HG03135 (cell line): ENCODE measurements around the gene NBDY.
"Not testable (repeated sequence)": the region's sequence is repeated elsewhere in the genome, so short reads cannot be mapped to it uniquely, and the experiment has no call there.

Experiments used
- ATAC-seq: cut with Tn5 transposase; IDR thresholded peaks from one replicate; pipeline ENCODE4 v1.9.1; 2021; ENCODE audit warnings: mild to moderate bottlenecking, moderate library complexity; ENCODE audit not compliant: unreplicated experiment

Gene NBDY, protein sequence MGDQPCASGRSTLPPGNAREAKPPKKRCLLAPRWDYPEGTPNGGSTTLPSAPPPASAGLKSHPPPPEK

GRCh38 chrX:56729152-56729850 is at the start of gene NBDY:
NBDY (plus strand) TSS chrX:56729243; CDS start chrX:56729354, 111 bp downstream.
- ATAC-seq: peak; percentile 63

DNA sequence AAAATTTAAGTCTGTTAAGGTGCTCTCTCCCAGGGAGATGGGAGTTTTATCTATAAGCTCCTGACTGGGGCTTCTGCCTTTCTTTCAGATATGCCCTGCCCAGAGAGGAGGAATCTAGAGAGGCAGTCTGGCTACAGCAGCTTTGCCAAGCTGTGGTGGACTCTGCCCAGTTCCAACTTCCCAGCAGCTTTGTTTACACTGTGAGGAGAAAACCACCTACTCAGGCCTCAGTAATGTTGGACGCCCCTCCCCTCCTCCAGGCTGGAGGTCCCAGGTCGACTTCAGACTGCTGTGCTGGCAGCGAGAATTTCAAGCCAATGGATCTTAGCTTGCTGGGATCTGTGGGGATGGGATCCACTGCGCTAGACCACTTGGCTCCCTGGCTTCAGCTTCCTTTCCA is 24.5 kb upstream of the NBDY start:
- ATAC-seq: not testable (repeated sequence)

DNA sequence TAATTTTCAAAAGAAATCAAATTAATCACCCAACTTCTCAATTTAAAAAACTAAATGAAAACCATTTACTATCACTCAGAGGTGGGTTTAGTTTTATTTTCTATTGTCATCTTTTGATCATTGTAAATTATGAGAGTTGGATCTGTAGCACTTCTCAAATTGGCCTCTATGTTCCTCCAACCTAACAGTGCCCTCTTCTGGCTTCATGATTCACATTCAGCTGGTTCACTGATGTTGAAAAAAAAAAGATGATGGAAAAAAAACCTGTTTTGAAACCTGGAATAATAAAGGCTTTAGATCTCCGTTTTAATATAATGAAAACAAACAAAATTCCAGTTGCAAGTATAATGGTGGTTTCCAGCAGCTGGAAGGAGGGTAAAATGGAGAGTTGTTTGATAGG is 2.4 kb upstream of the NBDY start:
- no peak for ATAC-seq

DNA sequence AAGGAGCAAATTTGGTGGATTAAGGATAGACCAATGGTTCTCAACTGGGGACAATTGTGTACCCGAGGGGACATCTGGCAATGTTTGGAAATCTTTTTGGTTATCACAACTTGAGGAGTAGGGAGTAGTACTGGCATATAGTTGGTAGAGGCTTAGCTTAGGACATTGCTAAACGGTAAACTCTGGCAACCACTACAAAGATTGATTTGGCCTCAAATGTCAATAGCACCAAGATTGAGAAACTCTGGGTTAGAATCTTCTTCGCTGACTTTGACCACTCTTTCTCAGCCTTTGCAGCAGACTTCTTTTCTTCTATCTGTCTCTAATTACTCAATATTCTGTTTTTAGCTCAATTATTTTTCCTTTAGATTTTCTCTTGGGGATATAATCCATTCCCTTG is 1.5 kb upstream of the NBDY start:
- ATAC-seq: no peak

DNA sequence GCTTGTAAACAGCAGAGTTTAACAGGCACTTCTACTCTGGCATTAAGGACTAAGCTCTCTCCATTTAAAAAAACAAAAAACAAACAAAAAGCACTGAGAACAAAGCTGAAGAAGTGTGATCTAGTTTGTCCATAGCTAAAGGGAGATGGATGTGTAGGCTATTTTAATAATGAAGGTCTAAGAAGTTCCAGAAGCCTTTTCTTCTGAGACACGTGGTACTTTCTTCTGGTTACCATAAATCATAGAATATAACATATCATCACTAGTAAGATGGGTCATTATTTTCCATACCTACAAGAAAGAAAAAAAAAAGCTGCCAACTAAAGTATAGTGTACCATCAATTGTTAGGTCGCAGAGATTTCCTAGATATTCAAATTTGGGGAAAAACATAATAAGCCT is 722 bp upstream of the NBDY start:
- ATAC-seq: no peak

GRCh38 chrX:56728752-56729151 is 291 bp upstream of the NBDY start:
- ATAC-seq: peak; percentile 57

- no peak for ATAC-seq
Measured at GRCh38 chrX:56733459-56734046, 4.5 kb downstream of the NBDY start.

DNA sequence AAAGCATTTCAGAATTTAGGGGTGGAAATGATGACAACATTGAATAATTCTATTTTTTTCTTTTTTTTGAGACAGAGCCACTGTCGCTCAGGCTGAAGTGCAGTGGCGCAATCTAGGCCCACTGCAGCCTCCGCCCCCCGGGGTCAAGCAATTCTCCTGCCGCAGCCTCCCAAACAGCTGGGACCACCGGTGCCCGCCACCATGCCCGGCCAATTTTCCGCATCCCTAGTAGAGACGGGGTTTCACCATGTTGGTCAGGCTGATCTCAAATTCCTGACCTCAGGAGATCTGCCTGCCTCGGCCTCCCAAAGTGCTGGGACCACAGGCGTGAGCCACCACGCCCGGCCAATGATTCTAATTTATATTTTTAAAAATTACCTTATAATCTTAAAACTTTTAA is 7.2 kb downstream of the NBDY start:
- ATAC-seq: no peak

DNA sequence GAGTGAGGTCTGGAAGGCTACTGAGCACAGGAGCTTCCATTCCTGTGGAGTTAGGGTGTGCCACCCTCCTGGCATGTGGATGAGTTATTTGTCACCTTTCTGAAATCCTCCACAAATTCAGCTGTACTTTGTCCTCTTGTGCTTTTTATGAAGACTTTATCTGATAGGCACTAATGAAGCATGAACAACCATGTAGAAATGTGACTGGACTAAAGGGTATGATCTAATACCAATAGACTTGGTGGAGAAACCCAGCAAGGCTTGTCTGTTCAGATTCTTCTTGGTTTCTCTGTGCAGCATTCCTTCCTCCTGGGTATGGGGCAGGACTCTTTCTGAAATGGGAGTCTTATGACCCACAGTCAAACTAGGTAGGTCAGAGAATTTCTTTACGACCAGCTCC is 9.6 kb downstream of the NBDY start:
- ATAC-seq: no peak

GRCh38 chrX:56744996-56745395 is 16.0 kb downstream of the NBDY start:
- ATAC-seq: no peak

GRCh38 chrX:56746996-56747395 is 18.0 kb downstream of the NBDY start:
- no peak for ATAC-seq

GRCh38 chrX:56751071-56751470 is 22.0 kb downstream of the NBDY start:
- ATAC-seq: no peak

DNA sequence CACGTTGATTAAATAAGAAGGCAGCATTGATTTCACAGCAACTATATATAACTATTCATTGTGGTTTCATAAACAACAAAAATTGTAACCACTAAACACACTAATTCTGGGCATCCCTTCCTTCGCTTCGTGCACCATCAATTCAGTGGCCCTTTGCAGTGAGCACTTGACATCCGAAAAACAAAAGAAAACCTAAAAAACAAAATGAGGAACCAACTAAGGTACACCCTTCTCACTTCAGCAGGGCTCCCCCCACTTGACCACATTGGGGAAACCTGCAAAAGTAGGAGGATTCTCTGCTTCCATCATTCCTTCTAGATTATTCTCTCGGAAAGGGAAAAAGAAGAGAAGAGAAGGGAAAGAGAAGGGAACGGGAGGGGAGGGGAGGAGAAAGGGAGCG is 28.3 kb downstream of the NBDY start:
- ATAC-seq: no peak

DNA sequence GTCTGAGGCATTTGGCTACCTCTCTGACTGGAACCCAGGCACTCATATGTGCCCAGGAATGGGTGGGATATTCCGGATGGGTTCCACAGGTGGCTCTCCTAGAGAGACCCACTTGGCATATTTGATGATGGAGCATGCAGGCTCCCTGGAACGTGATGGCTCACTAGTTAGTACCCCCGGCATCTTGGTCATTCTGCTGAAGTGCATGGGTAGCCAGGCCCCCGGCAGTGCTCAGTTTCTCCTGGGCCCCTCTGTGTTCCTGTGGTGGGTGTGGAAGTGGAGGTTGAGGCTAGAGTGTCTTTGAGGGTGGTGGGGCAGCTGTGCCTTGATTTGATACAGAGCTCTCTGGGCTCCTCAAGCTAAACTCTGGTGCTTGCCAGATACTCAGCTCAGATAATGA is 29.4 kb downstream of the NBDY start:
- no peak for ATAC-seq

DNA sequence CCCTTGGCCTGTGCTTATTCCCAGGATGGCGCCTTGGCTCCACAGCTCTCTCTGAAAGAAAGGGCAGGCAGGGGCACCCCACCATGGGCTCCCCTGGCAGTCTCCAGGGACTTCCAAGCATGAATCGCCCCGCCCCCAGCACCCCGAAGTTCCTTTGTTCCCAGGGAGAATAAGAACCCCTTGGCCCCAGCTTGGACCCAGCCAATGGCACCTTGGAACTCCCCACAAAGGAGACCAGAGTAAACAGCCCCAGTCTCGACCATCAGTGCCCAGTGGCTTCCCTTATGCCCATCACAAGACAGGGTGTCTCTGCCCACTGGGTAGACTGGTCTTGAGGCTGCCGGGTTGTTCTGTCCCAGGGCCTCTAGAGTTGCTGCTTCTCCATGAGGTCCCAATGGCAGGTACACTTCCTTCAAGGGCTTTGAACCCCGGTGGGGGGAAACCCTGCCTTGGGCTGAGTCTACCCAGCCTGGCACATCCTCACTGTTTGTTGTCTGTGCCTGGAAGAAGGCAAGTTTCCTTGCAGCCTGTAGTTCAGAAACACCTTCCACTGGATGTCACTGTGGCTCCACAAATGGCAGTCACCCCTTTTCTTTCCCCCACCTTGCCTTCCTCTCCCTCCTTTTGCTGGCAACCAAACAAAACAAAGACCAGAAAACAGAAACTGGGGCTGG is 30.8 kb downstream of the NBDY start:
- no peak for ATAC-seq

GRCh38 chrX:56760410-56761124 is 31.5 kb downstream of the NBDY start:
- ATAC-seq: not testable (repeated sequence)

DNA sequence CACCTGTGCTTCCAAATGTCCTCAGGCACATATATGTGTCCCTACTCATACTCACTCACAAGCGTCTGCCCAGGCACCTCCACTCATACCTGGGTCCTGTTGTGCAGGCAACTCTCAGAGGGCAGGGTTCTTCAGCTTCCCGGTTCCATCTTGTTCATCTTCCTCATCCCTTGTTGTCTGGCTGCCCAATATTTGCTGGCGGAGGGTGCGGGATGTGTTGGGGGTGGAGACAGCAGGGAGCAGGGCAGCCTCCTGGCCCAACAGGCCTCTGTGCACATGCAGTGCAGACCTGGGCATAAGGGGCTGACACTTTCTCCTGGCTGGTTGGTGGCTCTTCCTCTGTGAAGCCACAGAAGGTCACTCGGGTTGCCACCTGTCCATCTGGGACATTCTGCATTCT is 32.1 kb downstream of the NBDY start:
- no peak for ATAC-seq

DNA sequence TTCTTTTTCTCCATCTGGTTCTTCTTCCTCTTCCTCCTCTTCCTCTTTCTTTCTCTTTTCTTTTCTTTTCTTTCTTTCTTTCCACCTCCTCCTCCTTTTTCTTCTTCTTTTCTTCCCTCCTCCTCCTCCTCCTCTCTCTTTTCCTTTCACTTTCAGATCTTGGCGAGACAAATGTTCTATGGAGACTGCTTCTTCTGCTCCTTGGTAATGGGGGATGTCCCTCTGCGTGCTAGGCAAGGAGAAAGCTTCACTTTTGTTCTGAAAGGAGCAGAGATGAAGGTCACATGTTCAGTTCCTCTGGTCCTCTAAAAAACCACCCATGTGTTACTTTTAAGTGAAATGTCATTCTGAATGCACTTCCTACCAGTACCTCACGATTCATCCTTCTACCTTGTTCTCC is 33.2 kb downstream of the NBDY start:
- no peak for ATAC-seq

- ATAC-seq: no peak
Measured at GRCh38 chrX:56762707-56763555, 33.9 kb downstream of the NBDY start.

DNA sequence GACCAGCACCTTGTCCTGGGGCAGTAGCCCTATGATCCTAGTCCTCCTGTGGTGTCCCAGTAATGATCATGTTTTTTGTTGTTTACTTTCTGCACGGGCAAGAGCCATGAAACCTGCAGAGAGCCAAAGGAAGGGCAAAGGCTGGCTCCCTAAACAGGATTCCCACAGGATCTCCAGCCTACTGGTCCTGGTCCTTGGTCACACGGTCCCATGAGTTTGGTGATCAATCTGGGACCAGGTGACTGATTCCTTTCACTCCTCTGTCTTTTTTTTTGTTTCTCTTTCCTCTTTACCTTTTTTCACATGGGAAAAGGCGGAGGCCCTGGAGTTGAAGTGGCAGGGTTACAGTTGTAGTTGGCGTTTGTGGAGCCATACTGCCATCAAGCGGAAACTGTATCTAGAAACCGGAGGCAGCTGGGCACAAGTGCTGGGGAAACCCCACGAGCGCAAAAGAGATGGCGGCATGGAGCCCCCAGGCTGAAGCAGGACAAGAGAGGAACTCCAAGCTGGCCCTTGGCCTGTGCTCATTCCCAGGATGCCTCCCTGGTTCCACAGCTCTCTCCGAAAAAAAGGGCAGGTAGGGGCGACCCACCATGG is 34.6 kb downstream of the NBDY start:
- ATAC-seq: no peak
